NCI-H446 (cell line): ENCODE data around the gene SRRM2.

Experiments
- DNase-seq, 2 experiments: peaks; one replicate each; lab custom pipeline; 2025; lab: John Stamatoyannopoulos, UW

SRRM2 gene

DNA sequence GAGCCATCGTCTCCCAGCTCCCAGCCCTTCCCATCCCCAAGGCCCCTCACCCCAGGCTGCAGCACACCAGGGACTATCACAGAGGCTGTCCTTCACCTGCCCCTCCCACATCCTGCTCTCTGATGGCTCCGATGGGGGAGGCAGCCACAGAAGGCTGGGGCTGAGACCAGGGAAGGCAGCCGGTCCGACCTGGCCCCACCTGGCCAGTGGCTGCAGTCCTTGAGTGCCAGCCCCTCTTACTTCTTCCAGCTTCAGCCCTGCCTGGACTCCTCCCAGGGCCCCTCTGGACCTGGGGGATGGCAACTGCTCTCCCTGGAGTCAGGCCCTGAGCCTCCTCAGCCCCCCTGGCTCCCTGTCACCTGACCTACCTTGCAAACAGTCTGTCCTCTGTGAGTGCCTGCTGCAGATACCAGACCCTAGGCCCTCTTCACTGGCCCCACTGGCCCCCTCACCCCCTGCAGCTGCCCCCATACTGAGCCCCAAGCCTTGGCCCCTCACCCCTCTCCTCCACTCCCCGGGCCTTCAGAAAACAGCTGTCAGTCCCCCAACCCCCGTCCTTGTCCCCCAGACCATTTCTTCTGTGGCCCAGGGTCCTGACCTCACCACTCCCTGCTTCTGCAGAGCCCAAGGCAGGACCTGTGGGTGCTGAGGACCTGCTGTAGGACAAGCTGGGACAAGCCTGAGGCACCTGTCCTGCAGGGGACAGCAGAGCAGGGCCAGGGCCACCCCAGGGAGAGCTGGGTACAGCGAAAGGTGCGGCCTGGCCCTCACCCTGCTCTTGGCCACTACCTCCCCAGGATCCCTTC is 12.6 kb upstream of the SRRM2 start:
- DNase-seq: no peak

- DNase-seq: no peak
Observed at GRCh38 chr16:2740476-2740875, 12.0 kb upstream of the SRRM2 start.

DNA sequence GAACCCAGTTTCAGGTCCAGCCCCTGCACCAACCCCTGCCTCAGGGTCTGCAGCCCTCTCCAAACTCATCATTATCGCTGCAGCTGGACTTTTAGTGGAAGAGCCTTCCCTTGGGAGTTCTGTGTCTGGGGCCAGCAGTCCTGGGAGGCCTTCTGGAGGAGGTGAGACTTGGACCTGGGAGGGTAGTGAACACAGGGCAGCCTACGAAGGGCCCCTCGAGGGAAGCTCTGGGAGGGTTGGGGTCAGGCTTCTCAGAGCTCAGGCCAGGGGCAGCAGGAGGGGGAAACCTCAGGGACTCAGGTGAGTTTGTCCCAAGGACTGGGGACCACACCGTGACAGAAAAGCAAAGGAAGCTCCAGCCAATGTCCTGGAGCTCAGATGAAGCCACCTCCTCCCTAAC is 11.3 kb upstream of the SRRM2 start:
- DNase-seq: no peak

DNA sequence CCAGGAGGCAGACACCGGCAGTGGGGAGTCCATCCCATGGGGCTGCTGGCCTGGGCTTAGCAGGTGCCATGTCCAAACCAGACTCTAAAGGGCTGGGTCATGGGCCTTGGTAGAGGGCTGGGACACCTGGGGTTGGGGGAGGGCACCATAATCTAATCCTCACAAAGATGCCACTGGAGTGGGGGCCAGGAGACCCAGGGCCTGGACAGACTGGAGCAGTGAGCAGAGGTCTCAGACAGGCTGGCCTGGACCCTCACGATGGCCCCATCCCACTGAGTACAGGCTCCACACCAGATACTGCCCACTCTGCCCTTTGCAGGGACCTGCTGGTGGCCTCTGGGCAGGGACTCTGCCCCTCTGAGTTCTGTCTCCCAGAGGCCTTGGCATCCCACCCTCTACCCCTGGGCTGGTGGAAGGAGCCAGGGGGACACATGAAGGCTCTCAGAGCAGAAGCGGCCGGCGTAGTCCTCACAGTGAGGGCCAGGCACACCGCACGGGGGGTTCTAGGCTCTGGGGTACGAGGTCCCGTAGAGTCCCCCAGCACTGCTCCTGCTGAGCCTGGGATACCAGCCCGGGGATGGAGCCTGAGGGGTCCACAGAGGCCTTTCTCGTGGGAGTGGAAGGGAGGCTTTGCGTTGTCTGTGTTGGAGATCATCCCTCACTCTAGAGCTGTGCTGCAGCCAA is 10.0 kb upstream of the SRRM2 start:
- DNase-seq: no peak

DNA sequence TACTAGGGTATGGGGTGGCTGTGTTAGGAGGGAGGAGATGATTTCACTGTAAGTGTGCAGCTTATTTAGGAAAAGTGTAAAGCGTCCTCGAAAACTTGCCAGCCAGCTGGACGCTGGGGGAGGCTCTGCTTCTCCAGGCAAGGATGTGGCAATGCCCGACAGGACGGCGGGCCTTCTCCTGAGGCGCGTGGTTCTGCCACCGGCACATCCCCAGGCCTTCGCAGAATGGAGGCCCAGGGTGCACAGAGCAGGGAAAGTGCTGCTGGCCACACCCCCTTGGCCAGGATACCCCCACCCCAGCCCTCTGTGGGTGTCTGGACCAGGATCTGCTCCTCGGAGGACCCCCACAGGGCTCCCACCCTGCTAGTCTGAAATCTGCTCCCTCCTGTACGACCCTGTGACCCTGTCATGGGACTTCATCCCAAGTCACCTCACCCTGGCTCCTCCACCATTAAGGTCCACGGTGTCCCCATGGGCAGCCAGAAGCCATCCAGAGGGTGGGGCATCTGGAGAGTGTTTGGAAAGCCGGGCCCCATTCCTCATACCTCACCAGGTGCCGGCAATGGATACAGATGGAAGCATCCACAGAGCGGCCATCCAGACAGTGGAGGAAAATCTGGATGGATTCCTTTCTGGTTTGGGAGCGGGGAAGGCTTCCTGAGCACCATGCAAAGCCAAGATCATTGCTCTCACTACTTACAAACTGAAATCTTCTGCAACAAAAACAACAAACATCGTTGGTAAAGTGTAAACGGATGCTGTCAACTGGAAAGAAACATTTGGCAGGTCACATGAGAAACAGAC is 9.2 kb upstream of the SRRM2 start:
- no peak for DNase-seq

- no peak for DNase-seq
Observed at GRCh38 chr16:2744711-2745110, 7.7 kb upstream of the SRRM2 start.

DNA sequence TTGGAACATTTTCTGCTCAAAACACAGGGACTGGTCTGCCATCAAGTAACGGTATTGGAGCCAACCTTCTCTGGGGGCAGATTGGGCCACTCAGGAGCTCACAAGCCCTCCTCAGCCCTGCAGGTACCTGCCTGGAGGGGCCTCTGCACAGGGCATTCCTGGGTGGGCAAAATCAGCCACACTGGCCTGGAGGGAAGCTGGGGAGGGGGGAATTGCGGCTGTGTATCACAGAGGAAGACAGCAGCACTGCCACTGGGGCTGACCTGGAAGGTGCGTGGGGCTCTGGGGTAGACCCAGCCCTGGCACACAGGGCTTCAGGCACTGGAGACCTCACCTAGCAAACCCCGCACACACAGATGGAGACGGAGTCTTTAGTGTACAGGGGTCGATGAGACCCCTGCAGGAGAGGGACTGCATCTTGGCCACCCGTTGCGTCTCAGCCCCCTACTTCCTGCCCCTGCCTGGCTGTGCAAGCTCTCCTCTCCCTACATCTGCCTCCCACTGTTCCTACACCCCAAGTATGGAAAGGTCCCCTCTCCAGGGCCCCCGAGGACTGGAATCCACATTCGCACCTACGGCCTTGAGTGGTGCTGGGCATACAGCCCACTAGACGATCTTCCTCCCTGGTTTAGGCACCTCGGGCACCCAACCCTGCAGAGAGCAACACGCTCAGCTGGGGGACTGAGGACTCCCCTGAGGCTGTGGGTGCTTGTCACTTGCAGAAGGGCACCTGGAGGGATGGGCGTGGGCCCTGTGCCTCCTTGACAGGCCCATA is 7.1 kb upstream of the SRRM2 start:
- DNase-seq: no peak

DNA sequence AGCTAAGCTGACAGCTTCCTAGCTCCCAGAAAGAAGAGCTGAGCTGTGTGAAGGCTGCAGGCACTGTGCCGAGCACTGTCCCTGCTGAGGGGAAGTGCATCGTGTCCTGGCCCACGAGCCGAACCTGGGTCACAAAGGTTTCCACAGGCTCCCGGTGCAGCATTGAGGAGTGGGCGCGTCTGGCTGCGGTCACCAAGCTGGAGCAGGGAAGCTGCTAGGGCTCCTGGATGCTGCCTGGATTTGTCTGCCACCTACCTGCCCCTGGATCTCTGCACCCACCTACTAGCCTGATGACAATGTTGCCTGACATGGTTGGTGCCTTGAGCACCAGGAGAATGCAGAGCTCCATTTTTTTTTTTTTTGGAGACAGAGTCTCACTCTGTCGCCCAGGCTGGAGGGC is 6.5 kb upstream of the SRRM2 start:
- DNase-seq: no peak

DNA sequence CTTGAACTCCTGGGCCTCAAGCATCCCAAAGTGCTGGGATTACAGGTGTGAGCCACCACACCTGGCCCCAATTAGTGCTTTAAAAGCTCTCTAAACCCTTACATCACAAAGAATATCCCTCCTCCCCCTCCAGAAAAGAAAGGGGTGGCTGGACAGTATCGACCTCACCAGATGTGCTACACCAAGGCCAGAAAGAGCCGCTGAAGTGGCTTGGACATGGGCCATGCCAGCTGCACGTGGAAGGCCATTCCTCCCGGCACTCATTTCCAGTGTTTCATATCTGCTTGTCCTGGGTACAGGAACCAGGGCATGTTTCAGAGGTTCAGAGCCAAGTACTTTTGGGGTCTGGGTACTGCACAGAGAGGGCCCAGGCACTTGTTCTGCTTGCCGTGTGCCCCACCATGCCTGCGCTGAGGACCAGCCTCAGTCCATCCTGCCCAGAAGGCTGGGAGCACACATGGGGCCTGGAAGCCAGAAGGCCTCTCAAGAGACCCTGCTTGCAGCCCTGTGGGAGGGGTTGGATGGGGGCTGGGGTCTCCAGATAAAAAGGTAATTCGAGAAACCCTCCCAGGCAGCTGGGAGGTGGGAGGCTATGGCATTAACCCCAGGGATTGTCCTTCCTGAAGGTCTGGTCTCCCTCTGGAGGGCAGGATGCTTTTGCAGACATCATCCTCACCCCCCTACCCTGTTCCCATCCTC is 3.5 kb upstream of the SRRM2 start:
- DNase-seq: no peak

DNA sequence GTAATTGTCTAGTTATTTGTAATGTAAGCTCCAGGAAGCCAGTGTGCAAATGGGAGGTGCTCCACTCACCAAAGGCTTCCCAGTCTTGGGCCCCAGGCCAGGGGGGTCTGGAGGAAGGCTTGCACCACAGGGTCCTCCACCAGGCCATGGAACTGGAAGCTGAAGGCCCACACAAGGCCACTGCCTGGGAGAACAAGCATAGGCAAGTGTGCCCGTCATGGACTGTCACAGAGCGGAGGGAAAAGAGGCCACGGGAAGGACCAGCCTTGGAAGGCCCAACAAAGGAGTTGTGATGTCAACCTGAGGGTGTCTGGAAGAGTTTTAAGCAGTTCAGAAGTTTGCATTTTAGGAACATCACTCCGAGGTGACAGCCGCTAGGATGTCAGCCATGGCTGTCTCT is 3.0 kb upstream of the SRRM2 start:
- DNase-seq: no peak

GRCh38 chr16:2749936-2750335 is 2.5 kb upstream of the SRRM2 start:
- no peak for DNase-seq

DNA sequence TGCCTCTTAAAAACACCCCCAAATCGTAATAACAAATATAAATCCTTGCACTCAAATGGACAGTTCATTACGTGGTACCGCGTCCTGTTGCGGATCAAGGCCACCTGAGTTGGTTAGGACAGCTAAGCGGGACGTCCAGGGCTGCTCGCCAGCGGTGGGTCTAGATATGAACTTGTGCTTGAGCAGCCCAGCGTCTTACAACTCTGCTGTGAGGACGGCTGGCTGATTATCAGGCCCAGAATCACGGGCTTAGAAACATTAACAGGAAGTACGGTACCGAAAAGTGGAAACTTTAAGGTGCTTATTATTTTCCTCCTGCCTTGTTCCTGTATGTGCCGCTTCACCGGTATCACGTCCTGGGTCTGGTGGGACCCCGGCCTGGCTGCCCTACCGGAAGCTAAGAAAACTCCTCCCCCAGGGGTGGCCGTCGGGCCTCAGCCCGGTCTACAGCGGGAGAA is 832 bp upstream of the SRRM2 start:
- DNase-seq: peak; percentile 87 to 89

GRCh38 chr16:2752850-2753732 is 653 bp downstream of the SRRM2 start:
- DNase-seq: peak; percentile 63 to 88

- no peak for DNase-seq
Observed at GRCh38 chr16:2753733-2754020, 1.2 kb downstream of the SRRM2 start.

GRCh38 chr16:2755158-2755557 is 2.7 kb downstream of the SRRM2 start:
- DNase-seq: no peak

DNA sequence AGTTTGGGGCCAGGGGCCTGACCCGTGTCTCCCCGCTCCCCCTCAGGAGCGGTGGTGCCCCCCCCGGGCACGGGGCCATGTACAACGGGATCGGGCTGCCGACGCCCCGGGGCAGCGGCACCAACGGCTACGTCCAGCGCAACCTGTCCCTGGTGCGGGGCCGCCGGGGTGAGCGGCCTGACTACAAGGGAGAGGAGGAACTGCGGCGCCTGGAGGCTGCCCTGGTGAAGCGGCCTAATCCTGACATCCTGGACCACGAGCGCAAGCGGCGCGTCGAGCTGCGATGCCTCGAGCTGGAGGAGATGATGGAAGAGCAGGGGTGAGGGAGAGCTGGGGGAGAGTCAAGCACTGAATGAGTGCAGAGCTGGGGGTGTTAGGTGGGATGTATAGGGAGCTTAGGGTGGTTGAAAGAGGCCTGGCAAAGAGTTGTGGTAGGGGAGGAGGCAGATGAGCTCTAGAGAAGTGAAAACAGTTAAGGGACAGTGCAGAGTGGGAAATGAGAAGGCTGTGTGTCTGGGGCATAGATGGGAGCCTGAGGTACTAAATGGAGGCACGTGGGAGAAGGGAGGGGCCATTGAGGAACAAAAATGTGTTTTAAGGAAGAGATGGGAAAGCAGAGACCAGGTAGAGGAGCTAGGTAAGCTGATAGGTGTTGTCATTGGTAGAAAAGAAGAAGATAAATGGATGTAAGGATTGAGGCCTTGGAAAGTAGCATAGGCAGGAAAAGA is 4.0 kb downstream of the SRRM2 start:
- DNase-seq: no peak

GRCh38 chr16:2757344-2757743 is 4.9 kb downstream of the SRRM2 start:
- DNase-seq: no peak

DNA sequence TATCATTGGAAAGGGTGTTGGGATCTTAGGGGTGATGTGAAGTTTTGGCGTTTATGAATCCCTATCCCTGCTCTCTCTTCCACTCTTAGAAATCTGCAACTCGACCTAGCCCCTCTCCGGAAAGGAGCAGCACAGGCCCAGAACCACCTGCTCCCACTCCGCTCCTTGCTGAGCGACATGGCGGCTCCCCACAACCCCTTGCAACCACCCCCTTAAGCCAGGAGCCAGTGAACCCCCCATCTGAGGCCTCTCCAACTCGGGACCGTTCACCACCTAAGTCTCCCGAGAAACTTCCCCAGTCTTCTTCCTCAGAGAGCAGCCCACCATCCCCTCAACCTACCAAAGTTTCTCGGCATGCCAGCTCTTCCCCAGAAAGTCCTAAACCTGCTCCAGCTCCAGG is 9.0 kb downstream of the SRRM2 start:
- DNase-seq: no peak

GRCh38 chr16:2761886-2762583 is 9.6 kb downstream of the SRRM2 start:
- no peak for DNase-seq
